Prostate gland (tissue), 2 donors: Measurements from ENCODE around the gene MPZL1.

ENCODE experiments used
- CTCF ChIP-seq, 4 experiments: fragments of 200-600 bp in 2 of 4; fragments of 450-650 bp in 2 of 4; sonication (generic) in 2 of 4; IDR thresholded peaks; 1 replicate in 3 of 4; 2 replicates in 1 of 4; pipeline ENCODE4 v1.5.1; 2016 to 2019; ENCODE audit warnings: antibody characterized with exemption in 4 of 4, mild to moderate bottlenecking in 2 of 4, moderate library complexity in 2 of 4
- POLR2A ChIP-seq: fragments of 450-650 bp; IDR thresholded peaks from one replicate; pipeline ENCODE4 v1.6.1; 2016; ENCODE audit warnings: antibody characterized with exemption, mild to moderate bottlenecking

- peak in 1 of 4 experiments; percentile 19 for TF ChIP-seq CTCF (IDR thresholded peaks at IDR 0.05)
- peak; percentile 86 for TF ChIP-seq POLR2A
Observed at GRCh38 chr1:167721617-167722151, at the start of gene MPZL1.
